Cerebellar cortex (tissue), 1 donor: ENCODE results near the gene CCL16.
"Not testable (repeated sequence)": the region's sequence is repeated elsewhere in the genome, so short reads cannot be mapped to it uniquely, and the experiment has no call there.

Experiments used
- DNase-seq: peaks from one replicate; pipeline ENCODE4 v3.0.0-alpha.2; 2015; ENCODE audit warnings: low spot score

Gene CCL16, protein sequence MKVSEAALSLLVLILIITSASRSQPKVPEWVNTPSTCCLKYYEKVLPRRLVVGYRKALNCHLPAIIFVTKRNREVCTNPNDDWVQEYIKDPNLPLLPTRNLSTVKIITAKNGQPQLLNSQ

DNA sequence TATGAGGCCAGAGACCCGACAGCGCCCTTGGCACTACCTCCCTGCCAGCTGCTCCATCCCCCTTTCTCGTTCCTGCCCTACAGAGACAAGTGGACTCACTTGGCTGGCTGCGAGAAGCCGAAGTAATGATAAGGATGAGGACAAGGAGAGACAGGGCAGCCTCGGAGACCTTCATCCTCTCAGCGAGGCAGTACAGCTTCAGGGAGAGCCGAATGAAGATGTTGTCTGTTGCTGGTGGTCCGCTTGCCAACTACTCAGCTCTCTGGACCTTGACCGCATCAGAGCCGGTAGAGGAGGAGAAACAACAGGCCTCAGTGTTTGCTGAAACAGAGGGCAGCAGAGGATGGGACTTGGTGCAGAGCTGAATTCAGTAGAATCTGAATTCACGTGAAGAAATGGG, at the start of gene CCL16:
Gene CCL16 (minus strand): TSS at position 252 of the 400 bp plus-strand sequence. CDS start 77 bp downstream, at position 175.
- no peak for DNase-seq

DNA sequence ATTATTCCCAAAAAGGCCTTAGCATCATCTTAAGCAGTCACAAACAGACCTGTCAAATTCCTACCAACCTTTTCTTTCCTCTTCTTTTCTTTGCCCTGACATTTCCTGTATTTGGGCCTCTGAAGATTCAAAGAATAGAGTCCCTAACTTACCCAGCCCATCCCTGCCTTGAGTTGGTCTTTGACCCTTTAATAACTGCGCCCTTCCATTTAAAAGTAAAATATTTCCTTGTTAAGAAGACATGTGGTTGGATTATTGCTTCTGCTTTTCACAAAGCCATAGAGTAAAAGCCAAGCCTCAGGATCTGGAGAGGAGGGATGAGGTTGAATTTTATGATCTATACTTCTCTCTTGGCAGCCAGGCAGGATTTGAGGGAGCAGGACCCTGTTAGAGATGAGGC, 49.7 kb upstream of the CCL16 start:
- DNase-seq, result no peak

DNA sequence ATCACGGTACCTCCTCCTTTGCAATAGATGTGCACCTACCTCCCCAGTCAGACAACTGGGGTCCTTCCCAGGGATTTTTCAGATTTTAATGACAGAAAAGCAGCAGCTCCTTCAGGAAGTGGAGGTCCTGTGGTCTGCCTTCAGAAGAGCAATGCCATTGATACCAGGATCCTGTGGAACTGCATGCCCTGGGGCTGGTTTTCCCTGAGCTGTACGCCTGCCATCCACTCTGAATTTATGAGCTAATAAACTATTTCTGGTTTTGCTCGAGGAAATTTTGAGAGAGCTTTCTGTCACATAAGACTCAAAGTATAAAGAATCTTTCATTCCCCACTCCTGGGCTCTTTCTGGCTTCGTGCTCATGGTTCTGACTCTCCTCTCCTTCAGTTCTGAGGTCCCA, 46.5 kb upstream of the CCL16 start:
- DNase-seq, result no peak

GRCh38 chr17:36024106-36024869, 43.0 kb upstream of the CCL16 start:
- DNase-seq, result no peak

GRCh38 chr17:36019423-36019822, 38.1 kb upstream of the CCL16 start:
- no peak for DNase-seq

DNA sequence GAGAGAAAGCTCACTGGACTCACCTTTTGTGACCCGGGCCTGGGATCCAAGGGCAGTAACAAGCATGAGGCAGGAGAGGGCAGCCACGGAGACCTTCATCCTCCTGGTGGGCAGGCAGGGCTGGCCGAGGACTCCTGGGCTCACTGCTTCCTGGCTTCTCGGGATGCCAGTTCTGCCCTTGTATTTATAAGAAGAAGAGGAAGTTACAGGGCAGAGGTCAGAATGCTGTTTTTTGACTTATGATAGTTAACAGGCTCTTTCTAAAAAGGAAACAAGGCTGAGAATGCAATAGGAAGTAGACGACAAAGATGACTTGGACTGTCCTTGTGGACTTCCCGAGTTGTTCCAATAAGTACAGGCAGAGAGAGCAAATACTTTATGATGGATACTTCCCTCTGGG, 36.5 kb upstream of the CCL16 start, which contains the start of gene CCL23:
Gene CCL23 (minus strand): TSS at position 174 of the 400 bp plus-strand sequence. CDS start 75 bp downstream, at position 99.
- DNase-seq, result no peak

- no peak for DNase-seq
Observed at GRCh38 chr17:36016555-36016954, 35.3 kb upstream of the CCL16 start.

GRCh38 chr17:36015895-36016294, 34.6 kb upstream of the CCL16 start:
- not testable (repeated sequence) for DNase-seq

DNA sequence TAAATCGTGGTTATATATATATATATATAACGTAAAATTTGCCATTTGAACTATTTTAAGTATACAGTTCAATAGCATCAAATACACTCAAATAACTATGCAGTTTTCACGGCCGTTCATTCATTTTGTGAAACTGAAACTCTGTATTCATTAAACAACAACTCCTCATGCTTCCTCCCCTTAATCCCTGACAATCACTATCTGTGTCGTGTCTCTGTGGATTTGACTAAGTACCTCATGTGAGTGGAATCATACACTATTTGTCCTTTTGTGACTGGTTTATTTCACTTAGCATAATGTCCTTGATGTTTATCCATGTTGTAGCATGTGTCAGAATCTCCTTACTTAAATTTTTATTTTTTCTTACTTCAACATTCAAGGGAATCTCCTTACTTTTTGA, 33.6 kb upstream of the CCL16 start:
- DNase-seq, result no peak

DNA sequence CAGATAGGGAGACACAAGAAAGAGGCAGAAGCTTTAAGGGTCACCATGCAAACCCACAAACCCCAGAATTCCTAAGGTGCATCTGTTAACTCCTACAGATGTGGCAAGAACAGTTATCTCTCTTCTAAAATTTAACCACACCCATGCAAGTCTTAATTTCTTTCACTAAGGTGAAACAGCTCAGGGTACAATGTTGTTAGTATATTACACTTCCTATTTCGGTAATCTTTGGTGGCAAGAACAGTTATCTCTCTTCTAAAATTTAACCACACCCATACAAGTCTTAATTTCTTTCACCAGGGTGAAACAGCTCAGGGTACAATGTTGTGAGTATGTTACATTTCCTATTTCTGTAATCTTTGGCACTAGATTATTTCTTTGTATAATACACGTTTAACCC, 29.9 kb upstream of the CCL16 start:
- no peak for DNase-seq

GRCh38 chr17:36008998-36009665, 27.8 kb upstream of the CCL16 start:
- DNase-seq, result peak; percentile 35

- DNase-seq, result no peak
Observed at GRCh38 chr17:36004594-36005108, 23.4 kb upstream of the CCL16 start.

- no peak for DNase-seq
Observed at GRCh38 chr17:36002631-36003030, 21.3 kb upstream of the CCL16 start.

GRCh38 chr17:36001862-36002603, 20.7 kb upstream of the CCL16 start:
- DNase-seq, result no peak

DNA sequence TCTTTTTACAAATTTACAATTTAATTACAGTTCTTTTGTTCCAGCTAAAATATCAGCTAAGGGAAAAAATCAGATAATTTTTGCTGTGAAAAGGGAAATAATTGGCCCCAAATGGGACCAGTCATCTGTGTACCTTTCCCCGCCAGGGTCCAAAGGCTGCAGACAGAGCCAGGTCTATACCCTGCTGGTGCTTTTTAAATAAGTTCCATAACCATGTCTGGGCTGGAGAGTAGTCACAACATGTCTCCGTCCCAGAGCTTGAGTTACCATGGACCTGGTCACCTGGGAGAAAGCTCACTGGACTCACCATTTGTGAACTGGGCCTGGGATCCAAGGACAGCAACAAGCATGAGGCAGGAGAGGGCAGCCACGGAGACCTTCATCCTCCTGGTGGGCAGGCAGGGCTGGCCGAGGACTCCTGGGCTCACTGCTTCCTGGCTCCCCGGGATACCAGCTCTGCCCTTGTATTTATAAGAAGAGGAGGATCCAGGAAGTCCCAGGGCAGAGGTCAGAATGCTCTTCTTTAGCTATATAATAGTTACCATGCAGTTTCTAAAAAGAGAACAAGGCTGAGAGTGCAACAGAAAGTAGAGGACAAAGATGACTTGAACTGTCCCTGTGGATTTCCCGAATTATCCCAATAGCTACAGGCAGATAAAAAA, 19.9 kb upstream of the CCL16 start, which contains the start of gene CCL15:
Gene CCL15 (minus strand): TSS at position 444 of the 662 bp plus-strand sequence. CDS start 61 bp downstream, at position 383.
- DNase-seq, result no peak

GRCh38 chr17:36000732-36001109, 19.4 kb upstream of the CCL16 start:
- DNase-seq, result no peak

DNA sequence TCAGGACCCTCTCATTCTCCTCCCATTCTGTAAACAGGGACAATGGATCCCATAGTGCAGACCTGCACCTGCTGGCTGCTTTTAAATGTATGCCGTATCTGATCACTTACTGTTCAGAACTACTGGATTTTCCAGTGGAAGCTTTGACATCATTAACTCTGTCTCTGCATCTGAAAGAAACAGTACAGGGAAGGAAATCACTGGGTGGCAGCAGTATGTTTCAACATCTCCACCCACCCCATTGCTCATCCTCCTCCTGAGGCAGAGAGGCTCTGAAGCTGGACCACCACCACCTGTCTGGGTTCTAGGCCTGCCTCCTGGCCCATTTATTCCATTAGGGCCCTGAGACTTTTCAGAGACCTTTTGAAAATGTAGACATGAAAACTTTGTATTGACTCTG, 17.5 kb upstream of the CCL16 start:
- no peak for DNase-seq

GRCh38 chr17:35998018-35998545, 16.8 kb upstream of the CCL16 start:
- no peak for DNase-seq

DNA sequence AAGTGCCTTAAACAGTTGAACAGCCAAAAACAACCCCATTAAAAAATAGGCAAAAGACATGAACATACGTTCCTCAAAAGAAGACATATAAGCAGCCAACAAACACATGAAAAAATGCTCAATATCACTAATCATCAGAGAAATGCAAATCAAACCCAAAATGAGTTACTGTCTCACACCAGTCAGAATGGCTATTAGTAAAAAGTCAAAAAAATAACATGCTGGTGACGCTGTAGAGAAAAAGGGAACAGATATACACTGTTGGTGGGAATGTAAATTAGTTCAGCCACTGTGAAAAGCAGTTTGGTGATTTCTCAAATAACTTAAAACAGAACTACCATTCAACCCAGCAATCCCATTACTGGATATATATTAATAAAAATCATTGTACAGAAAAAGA, 14.0 kb upstream of the CCL16 start:
- DNase-seq, result not testable (repeated sequence)

DNA sequence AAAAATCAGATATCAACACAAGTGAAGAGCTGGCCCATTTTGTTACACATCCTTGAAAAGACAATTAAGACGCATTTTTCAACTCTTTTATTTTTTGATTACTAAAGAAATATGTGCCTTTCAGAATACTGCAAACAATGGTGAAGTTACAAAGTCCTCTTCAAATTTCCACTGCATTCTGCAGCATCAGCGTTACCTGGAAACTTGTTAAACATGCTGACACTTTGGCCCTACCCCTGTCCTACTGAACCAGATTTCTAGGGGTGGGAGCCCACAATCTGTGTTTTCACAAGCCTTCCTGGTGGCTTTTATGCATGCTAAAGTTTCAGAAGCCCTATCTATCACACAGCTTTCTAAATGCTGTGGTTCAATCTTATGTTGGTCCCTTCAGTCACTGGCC, 9.8 kb upstream of the CCL16 start:
- DNase-seq, result no peak

DNA sequence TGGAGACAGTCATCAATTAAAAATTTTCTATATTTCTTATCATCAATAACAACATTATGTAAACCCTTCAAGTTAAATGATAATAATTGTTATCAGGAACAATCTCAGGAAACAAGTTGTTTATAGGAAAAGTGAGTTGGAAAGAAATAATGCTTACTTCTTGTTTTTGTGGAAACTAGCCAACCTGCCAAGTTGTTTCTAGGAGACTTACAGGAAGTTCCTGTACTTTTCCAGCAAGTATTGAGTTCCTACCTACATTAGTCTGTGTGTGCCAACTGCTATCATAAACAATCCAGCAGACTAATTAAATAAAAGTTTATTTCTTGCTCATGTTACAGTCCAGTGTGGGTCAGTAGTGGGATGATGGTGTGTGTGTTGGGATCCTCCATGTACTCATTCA, 6.9 kb upstream of the CCL16 start:
- no peak for DNase-seq
